Activated CD4-positive, alpha-beta memory T cell treated with anti-CD3 and anti-CD28 coated beads for 36 hours (primary cell): ENCODE results near the gene PPM1M. TPM values are rescaled to one million over a fixed set of nuclear protein-coding genes. Genes with fewer than 3 reads are reported as not detected.

Experiments
- CTCF ChIA-PET: fragments of 350-600 bp; sonication (Branson Sonifier 250); formaldehyde crosslinking; loops from one replicate; lab custom pipeline; 2021; ENCODE audit warnings: antibody characterized with exemption, inconsistent platforms; lab: Charles Lee
- POLR2A ChIA-PET: fragments of 350-600 bp; sonication (Branson Sonifier 250); formaldehyde crosslinking; loops from one replicate; lab custom pipeline; 2021; ENCODE audit warnings: antibody characterized with exemption; lab: Charles Lee
- DNase-seq: peaks from one replicate; pipeline ENCODE4 v3.0.0-alpha.2; 2020
- H3K27ac Mint-ChIP-seq: one replicate; pipeline ENCODE4 v1.8.0; 2021; ENCODE audit warnings: mixed read lengths
- H3K27me3 Mint-ChIP-seq: one replicate; pipeline ENCODE4 v1.8.0; 2021; ENCODE audit warnings: mixed read lengths
- H3K36me3 Mint-ChIP-seq: one replicate; pipeline ENCODE4 v1.8.0; 2021; ENCODE audit warnings: mixed read lengths
- H3K4me1 Mint-ChIP-seq: one replicate; pipeline ENCODE4 v1.8.0; 2021; ENCODE audit warnings: low read depth, mixed read lengths
- H3K4me3 Mint-ChIP-seq: one replicate; pipeline ENCODE4 v1.8.0; 2021; ENCODE audit warnings: mild to moderate bottlenecking, mixed read lengths
- H3K9me3 Mint-ChIP-seq: one replicate; pipeline ENCODE4 v1.8.0; 2021; ENCODE audit warnings: mixed read lengths
- intact Hi-C: fragments of 100-400 bp; cut with micrococcal nuclease; formaldehyde crosslinking; loops from one replicate; pipeline ENCODE4 v1.15.1; 2023
- microRNA-seq: library from miRNA; unstranded; fragments of <30 nt; microRNA quantifications from one replicate; pipeline ENCODE4 v1.2.0, GENCODE V29; 2022; ENCODE audit warnings: borderline number of aligned reads, borderline microRNAs expressed, borderline replicate concordance
- total RNA-seq, 2 experiments: library from RNA; stranded (reverse); gene quantifications; one replicate each; pipeline ENCODE4 v1.2.3, GENCODE V29; 2021

PPM1M gene
- total RNA-seq, 2 experiments from 2014 or later = 111 TPM

GRCh38 chr3:52298149-52299098 is 52.9 kb downstream of the PPM1M start:
- intact Hi-C loops = no loop called here
- POLR2A ChIA-PET = no interaction called here
- Mint-ChIP-seq H3K9me3 (no peaks in the 10 kb centered on the region), H3K4me1 (peaks cover 7% of the 10 kb centered on the region), H3K27me3 (no peaks in the 10 kb centered on the region), H3K27ac (no peak overlapping the region), H3K36me3 (no peaks in the 10 kb centered on the region), H3K4me3 (no peak overlapping the region)
- CTCF ChIA-PET = interaction anchor here (1.1 to 4.1 kb wide), 3 partner anchors 41 to 78 kb away, joined by 3 to 15 read pairs (median 6); no protein-coding TSS in a partner anchor
- DNase-seq = no peak

- peaks cover 7% of the 10 kb centered on the region for H3K4me1 Mint-ChIP-seq
- DNase-seq = no peak
- CTCF ChIA-PET = interaction anchor here (0.9 to 4.1 kb wide), 4 partner anchors 40 to 113 kb away, joined by 3 to 15 read pairs (median 5); no protein-coding TSS in a partner anchor
- no peak overlapping the region for H3K27ac Mint-ChIP-seq
- no peaks in the 10 kb centered on the region for H3K9me3 Mint-ChIP-seq
- no peaks in the 10 kb centered on the region for H3K36me3 Mint-ChIP-seq
- H3K4me3 Mint-ChIP-seq = no peak overlapping the region
- POLR2A ChIA-PET = no interaction called here
- H3K27me3 Mint-ChIP-seq = no peaks in the 10 kb centered on the region
- intact Hi-C loops = no loop called here
Measured at GRCh38 chr3:52299247-52299878, 53.8 kb downstream of the PPM1M start.

Small RNAs within 50 kb of the gene (microRNA-seq; reads per million reads assigned to microRNA genes)
- gene MIR135A1 = not detected
- 230,495 reads per million, percentile 100 among the genes with 10 or more reads in this experiment for gene MIRLET7G

Other genes starting within 250 kb of the PPM1M start
- 1,000 to 10,000 TPM; 1,502 to 1,507 TPM for gene RPL29, start 249.9 kb upstream of the PPM1M start, total RNA-seq
- gene DUSP7, start 189.2 kb upstream of the PPM1M start, total RNA-seq = 10 to 100 TPM; 14.1 to 14.5 TPM
- gene POC1A, start 91.3 kb upstream of the PPM1M start, total RNA-seq = 10 to 100 TPM; 28.5 to 30.5 TPM
- 10 to 100 TPM; 64.4 to 64.5 TPM for gene ALAS1, start 47.6 kb upstream of the PPM1M start, total RNA-seq
- under 1 TPM; 0.59 to 0.90 TPM for gene TLR9, start 20.1 kb upstream of the PPM1M start, total RNA-seq
- 100 to 1,000 TPM; 114 to 118 TPM for gene TWF2, start 6.6 kb upstream of the PPM1M start, total RNA-seq
- gene WDR82, start 32.9 kb downstream of the PPM1M start, total RNA-seq = 100 to 1,000 TPM; 110 to 111 TPM
- 10 to 100 TPM; 21.9 to 23.1 TPM for gene GLYCTK, start 42.1 kb downstream of the PPM1M start, total RNA-seq
- 10 to 100 TPM; 13.2 to 13.5 TPM for gene DNAH1, start 70.6 kb downstream of the PPM1M start, total RNA-seq
- 10 to 100 TPM; 92.8 to 99.8 TPM for gene BAP1, start 164.2 kb downstream of the PPM1M start, total RNA-seq
- 10 to 100 TPM; 19.7 to 20.5 TPM for gene PHF7, start 164.9 kb downstream of the PPM1M start, total RNA-seq
- under 1 TPM; 0.10 to 0.14 TPM for gene SEMA3G, start 199.3 kb downstream of the PPM1M start, total RNA-seq
- gene TNNC1, start 208.3 kb downstream of the PPM1M start, total RNA-seq = 1 to 10 TPM; 3.0 to 4.7 TPM
- 10 to 100 TPM; 50.8 to 60.2 TPM for gene NISCH, start 209.8 kb downstream of the PPM1M start, total RNA-seq
- gene STAB1, start 249.6 kb downstream of the PPM1M start, total RNA-seq = under 1 TPM in 1 of 2 experiments, not detected in 1; 0.14 TPM